GM21737 (cell line): ENCODE measurements around the gene TNFRSF17.

Source experiments
- ATAC-seq: cut with Tn5 transposase; IDR thresholded peaks from one replicate; pipeline ENCODE4 v1.9.1; 2021; ENCODE audit warnings: mild to moderate bottlenecking, moderate library complexity; ENCODE audit not compliant: unreplicated experiment

TNFRSF17 gene

DNA sequence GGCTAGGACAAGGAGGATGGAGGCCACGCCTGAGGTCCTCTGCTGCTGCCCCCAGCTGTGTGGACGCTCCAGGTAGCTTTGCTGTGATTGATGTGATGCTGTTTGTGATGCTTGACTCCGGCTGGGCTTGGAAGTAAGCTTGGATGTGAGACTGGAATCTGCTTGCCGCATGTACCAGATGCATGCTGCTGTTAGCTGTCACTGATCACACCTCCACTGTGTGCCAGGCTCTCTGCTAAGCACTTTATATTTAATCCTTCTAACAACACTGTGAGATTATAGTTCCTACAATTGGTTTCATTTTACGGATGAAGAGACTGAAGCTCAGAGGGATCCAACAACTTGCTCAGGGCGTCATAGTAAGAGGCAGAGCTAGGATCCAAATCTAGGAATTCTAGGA lies 35.0 kb downstream of the TNFRSF17 start:
- ATAC-seq: no peak

DNA sequence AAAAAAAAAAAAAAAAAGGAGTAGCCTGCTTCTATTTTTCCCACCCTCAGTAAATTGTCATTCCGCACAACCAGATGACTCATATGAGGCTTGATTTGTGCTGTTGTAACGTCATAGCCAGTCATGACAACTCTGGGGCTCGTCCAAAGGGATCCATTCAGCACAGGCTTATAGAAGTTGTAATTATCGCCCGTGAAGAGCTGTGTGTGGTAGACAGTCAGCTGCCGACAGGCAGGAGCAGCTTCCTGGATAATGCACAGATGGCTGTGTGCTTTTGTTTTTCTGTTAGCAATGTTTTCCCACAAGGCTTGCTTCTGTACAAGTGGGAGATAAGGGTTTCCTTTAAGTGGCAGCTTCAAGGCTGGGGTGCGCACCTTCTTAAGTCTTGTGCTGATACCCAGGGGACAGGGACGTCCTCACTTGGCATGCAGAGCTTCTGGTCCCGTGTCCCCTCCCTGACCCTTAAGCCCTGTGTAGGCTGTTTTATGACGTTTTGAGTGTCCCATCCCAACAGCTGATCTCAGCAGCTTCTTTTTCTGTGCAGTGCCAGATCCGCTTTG lies 37.5 kb downstream of the TNFRSF17 start:
- no peak for ATAC-seq

DNA sequence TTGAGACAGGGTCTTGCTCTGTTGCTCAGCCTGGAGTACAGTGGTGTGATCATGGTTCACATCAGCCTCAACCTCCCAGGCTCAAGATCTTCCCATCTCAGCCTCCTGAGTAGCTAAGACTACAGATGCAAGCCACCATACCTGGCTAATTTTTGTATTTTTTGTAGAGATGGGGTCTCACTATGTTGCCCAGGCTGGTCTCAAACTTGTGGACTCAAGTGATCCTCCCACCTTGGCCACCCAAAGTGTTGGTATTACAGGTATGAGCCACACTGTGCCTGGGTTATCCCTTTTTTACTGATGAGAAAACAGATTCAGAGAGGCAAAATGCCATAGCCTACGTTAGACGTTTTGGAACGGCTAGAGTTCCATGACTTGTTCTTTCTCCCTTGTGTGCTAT lies 41.6 kb downstream of the TNFRSF17 start:
- no peak for ATAC-seq

DNA sequence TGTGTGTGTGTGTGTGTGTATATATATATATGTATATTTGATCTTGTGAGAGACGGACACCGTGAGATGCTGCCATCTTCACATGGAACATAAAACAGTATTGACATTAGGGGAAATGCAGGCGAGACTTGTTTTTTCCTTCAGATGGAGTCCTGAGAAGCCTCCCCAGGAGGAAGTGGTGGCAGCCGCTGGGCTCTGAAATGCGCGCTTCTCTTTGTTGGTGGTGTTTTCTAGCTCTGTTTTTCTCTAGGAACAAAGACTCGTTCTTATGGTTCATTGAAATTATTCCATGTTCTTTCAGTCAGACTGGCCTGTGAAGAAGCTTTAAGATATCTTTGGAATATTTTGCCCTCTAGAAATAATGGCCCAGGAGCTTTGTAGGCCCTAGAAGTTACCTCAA lies 44.5 kb downstream of the TNFRSF17 start:
- ATAC-seq: no peak

DNA sequence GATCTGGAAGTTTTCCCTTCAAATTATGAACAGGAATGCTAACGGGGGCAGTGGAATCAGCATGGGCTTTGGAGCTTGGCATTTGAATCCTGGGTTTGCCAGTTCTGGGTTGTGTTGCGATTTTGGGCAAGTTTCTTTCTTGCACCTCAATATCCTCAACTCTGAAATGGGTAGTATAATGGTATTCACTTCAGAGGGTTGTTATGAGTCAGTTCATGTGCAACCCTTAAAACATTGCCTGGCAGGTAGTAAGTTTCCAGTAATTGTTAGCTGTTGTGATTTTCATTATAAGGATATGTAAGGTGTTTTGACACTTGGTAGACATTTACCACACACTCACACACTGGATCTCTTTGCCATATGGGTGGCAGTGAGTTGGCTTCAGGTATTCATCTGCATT lies 44.9 kb downstream of the TNFRSF17 start:
- ATAC-seq: no peak

DNA sequence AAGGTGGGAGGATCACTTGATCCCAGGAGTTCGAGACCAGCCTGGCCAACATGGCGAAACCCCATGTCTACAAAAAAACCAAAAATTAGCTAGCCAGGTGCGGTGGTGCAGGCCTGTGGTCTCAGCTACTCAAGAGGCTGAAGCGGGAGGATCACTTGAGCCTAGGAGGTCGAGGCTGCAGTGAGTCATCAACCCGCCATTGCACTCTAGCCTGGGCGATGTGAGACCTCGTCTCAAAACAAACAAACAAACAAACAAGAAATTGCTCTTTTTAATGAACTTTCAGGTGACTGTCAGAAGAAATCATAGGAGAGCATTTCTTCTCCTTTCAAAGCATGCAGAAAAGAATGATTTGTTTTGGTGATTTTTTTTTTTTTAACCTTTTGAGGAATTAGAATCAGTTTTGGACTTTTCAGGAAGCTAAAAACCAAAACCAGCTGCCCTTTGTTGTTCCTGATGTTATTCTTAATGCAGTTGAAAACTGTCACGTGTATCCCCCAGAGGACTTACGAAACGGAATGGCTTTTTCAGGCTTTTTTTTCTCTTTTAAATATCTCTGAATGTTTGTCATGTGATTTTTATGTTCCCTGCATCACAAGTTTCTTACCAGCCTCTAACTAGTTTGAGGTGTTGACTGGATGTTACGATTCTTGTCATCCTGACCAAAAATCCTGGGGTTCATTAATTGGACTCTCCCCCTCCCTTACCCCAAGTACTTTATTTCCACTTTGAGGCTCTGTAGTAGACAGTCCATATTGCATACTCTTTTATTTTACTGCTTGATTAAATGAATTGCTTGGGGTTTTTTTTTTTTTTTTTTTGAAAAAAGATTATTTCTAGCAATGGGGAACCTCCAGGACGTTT lies 45.6 kb downstream of the TNFRSF17 start:
- no peak for ATAC-seq

DNA sequence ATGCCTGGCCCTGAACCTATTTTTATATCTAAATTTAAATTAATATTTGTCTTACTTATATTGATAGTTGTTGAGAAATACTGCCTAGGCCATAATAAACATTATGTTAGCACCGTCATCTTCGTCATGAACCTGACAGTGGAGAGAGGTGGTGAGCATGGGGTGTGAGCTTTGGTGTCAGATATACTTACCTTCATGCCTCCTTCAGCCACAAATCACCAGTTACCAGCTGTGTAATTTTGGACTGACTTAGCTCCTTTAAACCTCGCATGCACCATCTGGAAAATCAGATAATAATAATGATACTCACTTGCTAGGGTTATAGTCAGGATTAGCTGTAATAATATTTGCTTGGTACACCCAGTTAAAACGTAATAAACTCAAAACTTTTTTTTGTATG lies 46.6 kb downstream of the TNFRSF17 start:
- no peak for ATAC-seq

DNA sequence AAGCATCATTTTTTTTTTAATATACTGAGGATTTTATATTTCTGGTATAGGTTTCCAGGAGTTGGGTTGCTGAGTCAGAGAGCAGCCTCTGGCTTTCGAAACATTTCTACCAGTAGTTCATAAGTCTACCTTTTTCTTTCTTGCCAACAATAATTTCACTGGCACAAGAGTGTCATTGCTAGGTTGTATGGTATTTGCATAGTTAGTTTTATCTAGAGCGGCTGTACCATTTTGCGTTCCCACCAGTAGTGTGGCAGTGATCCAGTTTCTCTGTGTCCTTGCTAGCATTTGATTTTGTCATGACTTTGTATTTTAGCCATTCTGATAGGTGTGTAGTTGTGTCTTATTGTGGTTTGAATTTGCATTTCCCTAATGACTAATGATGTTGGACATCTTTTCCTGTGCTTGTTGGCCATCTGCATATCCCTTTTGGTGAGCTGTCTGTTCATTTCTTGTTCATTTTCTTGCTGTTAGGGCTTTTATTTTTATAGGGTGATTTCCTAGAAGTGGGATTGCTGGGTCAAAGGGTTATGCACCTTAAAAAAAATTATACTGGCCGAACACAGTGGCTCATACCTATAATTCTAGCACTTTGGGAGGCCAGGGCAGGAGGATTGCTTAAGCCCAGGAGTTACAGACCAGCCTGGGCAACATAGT lies 51.4 kb downstream of the TNFRSF17 start:
- ATAC-seq: no peak

DNA sequence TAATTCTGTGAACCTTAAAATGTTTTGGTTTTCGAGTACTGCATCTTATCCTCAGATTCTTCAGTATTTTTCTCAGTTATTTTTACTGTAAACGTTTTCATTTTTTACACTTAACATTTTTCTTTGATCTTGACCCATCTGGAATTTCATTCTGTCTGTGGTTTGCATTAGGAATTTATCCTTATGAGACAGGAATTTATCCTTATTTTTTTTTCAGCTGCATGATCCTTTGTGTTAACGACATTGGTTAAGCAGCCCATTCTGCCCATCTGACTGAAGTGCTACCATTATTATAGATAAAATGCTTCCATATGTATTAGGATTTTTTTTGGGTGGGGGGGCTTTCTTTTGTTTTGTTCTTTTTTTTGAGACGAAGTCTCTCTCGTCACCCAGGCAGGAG lies 52.5 kb downstream of the TNFRSF17 start:
- ATAC-seq: no peak
